ENCODE measurements around the gene RTBDN. TPM values are rescaled to one million over a fixed set of nuclear protein-coding genes. Genes with fewer than 3 reads are reported as not detected.

The RTBDN gene
- total and polyA plus RNA-seq, 2 experiments from 2014 or later = 4.1 to 4.6 TPM

DNA sequence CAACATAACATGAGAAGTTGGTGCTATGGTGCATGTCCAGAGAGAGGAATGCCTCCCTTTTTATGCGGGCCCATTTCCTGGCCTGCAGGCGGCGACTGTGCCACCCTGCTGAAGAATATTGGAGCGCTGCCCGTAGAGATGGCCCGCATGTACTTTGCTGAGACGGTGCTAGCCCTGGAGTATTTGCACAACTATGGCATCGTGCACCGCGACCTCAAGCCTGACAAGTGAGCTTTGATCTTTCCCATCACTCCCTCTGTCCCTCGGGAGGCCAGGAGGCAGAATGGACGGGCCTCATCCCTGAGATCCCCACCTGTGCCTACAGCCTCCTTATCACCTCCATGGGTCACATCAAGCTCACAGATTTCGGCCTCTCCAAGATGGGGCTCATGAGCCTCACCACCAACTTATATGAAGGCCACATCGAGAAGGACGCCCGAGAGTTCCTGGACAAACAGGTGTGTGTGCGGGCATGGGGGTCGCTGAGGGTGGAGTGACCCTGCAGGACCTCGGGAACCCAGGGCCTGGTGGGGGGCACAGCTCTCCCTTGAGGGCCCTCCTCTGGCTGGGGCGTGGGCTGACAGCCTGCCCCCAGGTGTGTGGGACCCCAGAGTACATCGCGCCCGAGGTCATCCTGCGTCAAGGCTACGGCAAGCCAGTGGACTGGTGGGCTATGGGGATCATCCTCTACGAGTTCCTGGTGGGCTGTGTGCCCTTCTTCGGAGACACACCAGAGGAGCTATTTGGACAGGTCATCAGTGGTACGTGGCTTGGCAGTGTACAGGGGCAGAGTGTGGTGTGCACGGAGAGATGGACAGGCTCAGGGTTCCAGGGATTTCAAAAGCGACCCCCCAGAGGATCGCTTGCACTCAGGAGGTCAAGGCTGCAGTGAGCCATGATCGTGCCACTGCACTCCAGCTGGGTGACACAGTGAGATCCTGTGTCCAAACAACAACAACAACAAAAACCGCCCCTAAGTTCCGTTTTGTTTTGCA, 30.6 kb upstream of the RTBDN start:
- peaks cover 20% of the 10 kb centered on the region; the same call in 1 of the 2 replicates for H3F3A ChIP-seq (replicated peaks; ENCODE audit: low read depth)
- no peak overlapping the region for H3K4me3 ChIP-seq
- peak overlapping the region; percentile 72 for H3K27ac ChIP-seq (ENCODE audit: low read depth)
- no peak overlapping the region for H2AFZ ChIP-seq
- H3K36me3 ChIP-seq (ENCODE audit: insufficient read depth) = no peaks in the 10 kb centered on the region
- DNase-seq (ENCODE audit: low spot score) (no peak), ATAC-seq (no peak)
- peak overlapping the region; percentile 67 for H3K4me2 ChIP-seq
- TF ChIP-seq, protein P1, sequence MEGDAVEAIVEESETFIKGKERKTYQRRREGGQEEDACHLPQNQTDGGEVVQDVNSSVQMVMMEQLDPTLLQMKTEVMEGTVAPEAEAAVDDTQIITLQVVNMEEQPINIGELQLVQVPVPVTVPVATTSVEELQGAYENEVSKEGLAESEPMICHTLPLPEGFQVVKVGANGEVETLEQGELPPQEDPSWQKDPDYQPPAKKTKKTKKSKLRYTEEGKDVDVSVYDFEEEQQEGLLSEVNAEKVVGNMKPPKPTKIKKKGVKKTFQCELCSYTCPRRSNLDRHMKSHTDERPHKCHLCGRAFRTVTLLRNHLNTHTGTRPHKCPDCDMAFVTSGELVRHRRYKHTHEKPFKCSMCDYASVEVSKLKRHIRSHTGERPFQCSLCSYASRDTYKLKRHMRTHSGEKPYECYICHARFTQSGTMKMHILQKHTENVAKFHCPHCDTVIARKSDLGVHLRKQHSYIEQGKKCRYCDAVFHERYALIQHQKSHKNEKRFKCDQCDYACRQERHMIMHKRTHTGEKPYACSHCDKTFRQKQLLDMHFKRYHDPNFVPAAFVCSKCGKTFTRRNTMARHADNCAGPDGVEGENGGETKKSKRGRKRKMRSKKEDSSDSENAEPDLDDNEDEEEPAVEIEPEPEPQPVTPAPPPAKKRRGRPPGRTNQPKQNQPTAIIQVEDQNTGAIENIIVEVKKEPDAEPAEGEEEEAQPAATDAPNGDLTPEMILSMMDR (conservative IDR thresholded peaks at IDR 0.05; ENCODE audit: low read depth in 2 of 2) = peak in 1 of 2 experiments; percentile 29; a peak in 2 of 4 replicates
- no peak for TF ChIP-seq ZNF331 (CRISPR knock-in tag; IDR thresholded peaks at IDR 0.05; ENCODE audit: low read depth)
- no peaks in the 10 kb centered on the region for H3K9me2 ChIP-seq (ENCODE audit: insufficient read depth)
- no peaks in the 10 kb centered on the region; the same call in 2 of the 3 replicates for H3K9me3 Mint-ChIP-seq
- H3K36me3 Mint-ChIP-seq (ENCODE audit: low read depth) = peaks cover 13% of the 10 kb centered on the region
- peaks cover 21% of the 10 kb centered on the region for H3K4me1 ChIP-seq (ENCODE audit: insufficient read depth)
- no peak overlapping the region for H3K27ac Mint-ChIP-seq
- H3K79me2 ChIP-seq (replicated peaks; ENCODE audit: insufficient read depth) = no peaks in the 10 kb centered on the region
- H3K4me1 Mint-ChIP-seq = peaks cover 27% of the 10 kb centered on the region
- H3K27me3 ChIP-seq (ENCODE audit: insufficient read depth) = no peaks in the 10 kb centered on the region
- H3K4me3 Mint-ChIP-seq = peak overlapping the region; percentile 28; the same call in 2 of the 3 replicates
- peaks cover 9% of the 10 kb centered on the region for H3K27me3 Mint-ChIP-seq (ENCODE audit: insufficient read depth, low read depth, poor library complexity)
- no peaks in the 10 kb centered on the region; the same call in 1 of the 2 replicates for H4K20me1 ChIP-seq (replicated peaks; ENCODE audit: insufficient read depth)

DNA sequence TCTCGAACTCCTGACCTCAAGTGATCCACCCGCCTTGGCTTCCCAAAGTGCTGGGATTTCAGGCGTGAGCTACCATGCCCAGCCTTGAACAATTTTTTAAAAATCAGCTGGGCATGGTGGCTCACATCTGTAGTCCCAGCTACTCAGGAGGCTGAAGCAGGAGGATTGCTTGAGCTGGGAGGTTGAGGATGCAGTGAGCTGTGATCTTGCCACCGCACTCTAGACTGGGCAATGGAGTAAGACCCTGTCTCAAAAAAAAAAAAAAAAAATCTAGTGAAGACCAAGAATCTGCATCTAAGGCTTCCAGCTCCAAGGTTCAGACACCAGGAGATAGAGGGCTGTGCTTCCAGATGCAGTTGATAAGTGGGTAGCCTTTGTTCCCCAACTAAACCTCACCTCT, 29.8 kb upstream of the RTBDN start:
- no peaks in the 10 kb centered on the region; the same call in 1 of the 2 replicates for H4K20me1 ChIP-seq (replicated peaks; ENCODE audit: insufficient read depth)
- Mint-ChIP-seq H3K4me1 (peaks cover 27% of the 10 kb centered on the region), H3K9me3 (no peaks in the 10 kb centered on the region; the same call in 2 of the 3 replicates), H3K27me3 (ENCODE audit: insufficient read depth, low read depth, poor library complexity) (peaks cover 9% of the 10 kb centered on the region), H3K36me3 (ENCODE audit: low read depth) (peaks cover 14% of the 10 kb centered on the region), H3K27ac (no peak overlapping the region), H3K4me3 (no peak overlapping the region)
- H3K4me2 ChIP-seq = no peak overlapping the region
- H3F3A ChIP-seq (replicated peaks; ENCODE audit: low read depth) = peaks cover 20% of the 10 kb centered on the region; the same call in 1 of the 2 replicates
- peaks cover 21% of the 10 kb centered on the region for H3K4me1 ChIP-seq (ENCODE audit: insufficient read depth)
- H3K27ac ChIP-seq (ENCODE audit: low read depth) = no peak overlapping the region
- H2AFZ ChIP-seq = no peak overlapping the region
- H3K4me3 ChIP-seq = no peak overlapping the region
- H3K36me3 ChIP-seq (ENCODE audit: insufficient read depth) = no peaks in the 10 kb centered on the region
- no peaks in the 10 kb centered on the region for H3K27me3 ChIP-seq (ENCODE audit: insufficient read depth)
- DNase-seq (ENCODE audit: low spot score) (no peak), ATAC-seq (no peak)
- H3K79me2 ChIP-seq (replicated peaks; ENCODE audit: insufficient read depth) = no peaks in the 10 kb centered on the region
- no peaks in the 10 kb centered on the region for H3K9me2 ChIP-seq (ENCODE audit: insufficient read depth)
- TF ChIP-seq REST (IDR thresholded peaks at IDR 0.05; ENCODE audit: unreplicated experiment) (no peak), STAT1 (IDR thresholded peaks at IDR 0.05; ENCODE audit: unreplicated experiment) (no peak), EZH2phosphoT487 (IDR thresholded peaks at IDR 0.05; ENCODE audit: unreplicated experiment) (no peak), ZNF114 (CRISPR knock-in tag; IDR thresholded peaks at IDR 0.05) (no peak)
- TF ChIP-seq, protein P2, sequence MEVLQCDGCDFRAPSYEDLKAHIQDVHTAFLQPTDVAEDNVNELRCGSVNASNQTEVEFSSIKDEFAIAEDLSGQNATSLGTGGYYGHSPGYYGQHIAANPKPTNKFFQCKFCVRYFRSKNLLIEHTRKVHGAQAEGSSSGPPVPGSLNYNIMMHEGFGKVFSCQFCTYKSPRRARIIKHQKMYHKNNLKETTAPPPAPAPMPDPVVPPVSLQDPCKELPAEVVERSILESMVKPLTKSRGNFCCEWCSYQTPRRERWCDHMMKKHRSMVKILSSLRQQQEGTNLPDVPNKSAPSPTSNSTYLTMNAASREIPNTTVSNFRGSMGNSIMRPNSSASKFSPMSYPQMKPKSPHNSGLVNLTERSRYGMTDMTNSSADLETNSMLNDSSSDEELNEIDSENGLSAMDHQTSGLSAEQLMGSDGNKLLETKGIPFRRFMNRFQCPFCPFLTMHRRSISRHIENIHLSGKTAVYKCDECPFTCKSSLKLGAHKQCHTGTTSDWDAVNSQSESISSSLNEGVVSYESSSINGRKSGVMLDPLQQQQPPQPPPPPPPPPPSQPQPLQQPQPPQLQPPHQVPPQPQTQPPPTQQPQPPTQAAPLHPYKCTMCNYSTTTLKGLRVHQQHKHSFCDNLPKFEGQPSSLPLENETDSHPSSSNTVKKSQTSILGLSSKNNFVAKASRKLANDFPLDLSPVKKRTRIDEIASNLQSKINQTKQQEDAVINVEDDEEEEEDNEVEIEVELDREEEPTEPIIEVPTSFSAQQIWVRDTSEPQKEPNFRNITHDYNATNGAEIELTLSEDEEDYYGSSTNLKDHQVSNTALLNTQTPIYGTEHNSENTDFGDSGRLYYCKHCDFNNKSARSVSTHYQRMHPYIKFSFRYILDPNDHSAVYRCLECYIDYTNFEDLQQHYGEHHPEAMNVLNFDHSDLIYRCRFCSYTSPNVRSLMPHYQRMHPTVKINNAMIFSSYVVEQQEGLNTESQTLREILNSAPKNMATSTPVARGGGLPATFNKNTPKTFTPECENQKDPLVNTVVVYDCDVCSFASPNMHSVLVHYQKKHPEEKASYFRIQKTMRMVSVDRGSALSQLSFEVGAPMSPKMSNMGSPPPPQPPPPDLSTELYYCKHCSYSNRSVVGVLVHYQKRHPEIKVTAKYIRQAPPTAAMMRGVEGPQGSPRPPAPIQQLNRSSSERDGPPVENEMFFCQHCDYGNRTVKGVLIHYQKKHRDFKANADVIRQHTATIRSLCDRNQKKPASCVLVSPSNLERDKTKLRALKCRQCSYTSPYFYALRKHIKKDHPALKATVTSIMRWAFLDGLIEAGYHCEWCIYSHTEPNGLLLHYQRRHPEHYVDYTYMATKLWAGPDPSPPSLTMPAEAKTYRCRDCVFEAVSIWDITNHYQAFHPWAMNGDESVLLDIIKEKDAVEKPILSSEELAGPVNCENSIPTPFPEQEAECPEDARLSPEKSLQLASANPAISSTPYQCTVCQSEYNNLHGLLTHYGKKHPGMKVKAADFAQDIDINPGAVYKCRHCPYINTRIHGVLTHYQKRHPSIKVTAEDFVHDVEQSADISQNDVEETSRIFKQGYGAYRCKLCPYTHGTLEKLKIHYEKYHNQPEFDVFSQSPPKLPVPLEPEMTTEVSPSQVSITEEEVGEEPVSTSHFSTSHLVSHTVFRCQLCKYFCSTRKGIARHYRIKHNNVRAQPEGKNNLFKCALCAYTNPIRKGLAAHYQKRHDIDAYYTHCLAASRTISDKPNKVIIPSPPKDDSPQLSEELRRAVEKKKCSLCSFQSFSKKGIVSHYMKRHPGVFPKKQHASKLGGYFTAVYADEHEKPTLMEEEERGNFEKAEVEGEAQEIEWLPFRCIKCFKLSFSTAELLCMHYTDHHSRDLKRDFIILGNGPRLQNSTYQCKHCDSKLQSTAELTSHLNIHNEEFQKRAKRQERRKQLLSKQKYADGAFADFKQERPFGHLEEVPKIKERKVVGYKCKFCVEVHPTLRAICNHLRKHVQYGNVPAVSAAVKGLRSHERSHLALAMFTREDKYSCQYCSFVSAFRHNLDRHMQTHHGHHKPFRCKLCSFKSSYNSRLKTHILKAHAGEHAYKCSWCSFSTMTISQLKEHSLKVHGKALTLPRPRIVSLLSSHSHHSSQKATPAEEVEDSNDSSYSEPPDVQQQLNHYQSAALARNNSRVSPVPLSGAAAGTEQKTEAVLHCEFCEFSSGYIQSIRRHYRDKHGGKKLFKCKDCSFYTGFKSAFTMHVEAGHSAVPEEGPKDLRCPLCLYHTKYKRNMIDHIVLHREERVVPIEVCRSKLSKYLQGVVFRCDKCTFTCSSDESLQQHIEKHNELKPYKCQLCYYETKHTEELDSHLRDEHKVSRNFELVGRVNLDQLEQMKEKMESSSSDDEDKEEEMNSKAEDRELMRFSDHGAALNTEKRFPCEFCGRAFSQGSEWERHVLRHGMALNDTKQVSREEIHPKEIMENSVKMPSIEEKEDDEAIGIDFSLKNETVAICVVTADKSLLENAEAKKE (CRISPR knock-in tag; IDR thresholded peaks at IDR 0.05) = no peak

All from GM23338 (cell line).